ENCODE results near the gene MFSD6.

DNA sequence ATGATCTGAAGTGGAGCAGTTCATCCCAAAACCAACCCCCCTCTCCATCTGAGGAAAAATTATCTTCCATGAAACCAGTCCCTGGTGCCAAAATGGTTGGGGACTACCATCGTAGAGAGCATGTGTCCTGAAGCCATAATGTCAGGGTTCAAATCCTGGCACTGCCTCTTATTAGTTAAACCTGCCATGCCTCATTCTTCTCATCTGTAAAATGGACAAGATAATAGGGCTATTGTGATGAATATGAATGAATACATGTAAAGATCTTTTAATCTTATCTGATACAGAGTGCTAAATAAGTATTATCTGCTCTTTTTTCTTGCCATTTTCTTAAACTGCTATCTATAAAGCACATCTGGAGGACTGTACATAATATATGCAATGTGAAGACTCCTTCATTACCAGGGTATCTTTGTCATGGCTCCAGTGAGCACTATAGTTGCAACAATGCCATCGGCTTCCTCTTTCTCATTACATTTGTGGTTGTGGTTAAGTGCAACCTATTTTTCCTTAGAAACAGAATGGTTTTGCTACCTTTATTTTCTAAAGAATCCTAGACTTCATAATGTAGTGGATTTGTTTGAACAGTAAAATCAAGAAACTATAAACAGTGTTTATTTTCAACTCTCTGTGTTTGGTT is 27.0 kb downstream of the MFSD6 start:
- TF ChIP-seq POLR2A (IDR thresholded peaks at IDR 0.05) (no peak), CTCF (IDR thresholded peaks at IDR 0.05) (no peak)

All from ovary (tissue), 3 donors.